Endothelial cell (in vitro differentiated cells): ENCODE data around the gene SLC1A6. TPM values are rescaled to one million over a fixed set of nuclear protein-coding genes. Genes with fewer than 3 reads are reported as not detected.

Experiments used
- DNase-seq: peaks from one replicate; pipeline ENCODE4 v3.0.0; 2021; ENCODE audit warnings: low spot score
- H3K27ac Mint-ChIP-seq: one replicate; pipeline ENCODE4 v1.8.0; 2021; ENCODE audit warnings: mixed read lengths, inconsistent platforms; ENCODE audit not compliant: unreplicated experiment
- H3K27me3 Mint-ChIP-seq: one replicate; pipeline ENCODE4 v1.8.0; 2021; ENCODE audit warnings: mild to moderate bottlenecking, moderate library complexity, mixed read lengths, inconsistent platforms; ENCODE audit not compliant: unreplicated experiment
- H3K36me3 Mint-ChIP-seq: one replicate; pipeline ENCODE4 v1.8.0; 2021; ENCODE audit warnings: mild to moderate bottlenecking, low read depth, mixed read lengths, inconsistent platforms; ENCODE audit not compliant: unreplicated experiment
- H3K4me1 Mint-ChIP-seq: one replicate; pipeline ENCODE4 v1.8.0; 2021; ENCODE audit warnings: mild to moderate bottlenecking, mixed read lengths, inconsistent platforms; ENCODE audit not compliant: unreplicated experiment
- H3K4me3 Mint-ChIP-seq: one replicate; pipeline ENCODE4 v1.8.0; 2021; ENCODE audit warnings: mild to moderate bottlenecking, mixed read lengths, inconsistent platforms; ENCODE audit not compliant: unreplicated experiment
- H3K9me3 Mint-ChIP-seq: one replicate; pipeline ENCODE4 v1.8.0; 2021; ENCODE audit warnings: mixed read lengths, inconsistent platforms; ENCODE audit not compliant: unreplicated experiment
- CTCF ChIP-seq: fragments of 200-600 bp; sonication (generic); IDR thresholded peaks from one replicate; pipeline ENCODE4 v1.5.0; 2021; ENCODE audit warnings: antibody characterized with exemption; ENCODE audit not compliant: unreplicated experiment
- total RNA-seq: library from RNA; stranded (reverse); fragmentation: NEBNext Ultra II Directional; extraction: Animal tissue kit (Norgen Biotek cat#: 25700); gene quantifications from one replicate; pipeline ENCODE4 v1.2.1, GENCODE V29; 2021; ENCODE audit not compliant: unreplicated experiment

Gene SLC1A6
- total RNA-seq, 1 donor from 2014 or later: 8.3 TPM

DNA sequence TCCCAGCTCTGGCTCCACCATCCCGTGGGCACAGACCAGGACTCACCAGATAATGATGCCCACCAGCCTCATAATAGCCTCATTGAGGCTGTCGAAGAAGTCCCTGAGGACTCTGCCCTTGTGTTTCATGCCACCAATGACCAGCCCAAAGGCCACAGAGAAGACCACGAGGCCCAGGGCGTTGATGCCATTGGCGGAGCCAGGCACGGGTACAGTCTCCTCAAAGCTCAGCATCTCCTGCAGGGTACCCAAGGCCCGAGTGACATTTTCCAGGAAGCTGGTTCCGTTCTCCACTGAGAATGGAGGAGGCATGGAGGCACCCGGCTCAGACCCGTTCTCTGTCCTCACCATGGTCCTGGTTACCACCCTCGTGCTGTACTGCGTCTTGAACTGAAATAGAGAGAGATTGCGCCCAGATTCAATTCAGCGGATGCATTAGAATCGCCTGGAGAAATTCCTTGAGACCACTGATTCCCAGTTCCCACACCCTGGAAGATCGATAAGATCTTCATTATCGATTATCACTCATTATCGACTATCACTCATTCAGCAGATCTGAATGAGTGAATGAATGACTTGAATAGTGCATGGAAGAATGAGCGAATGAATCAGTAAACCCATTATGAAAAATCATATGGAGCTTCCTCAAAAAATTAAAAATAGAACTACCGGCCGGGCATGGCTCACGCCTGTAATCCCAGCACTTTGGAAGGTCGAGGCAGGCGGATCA is 17.5 kb downstream of the SLC1A6 start:
- Mint-ChIP-seq H3K4me3 (no peak overlapping the region), H3K27ac (no peak overlapping the region), H3K27me3 (no peaks in the 10 kb centered on the region), H3K9me3 (peaks cover 11% of the 10 kb centered on the region), H3K36me3 (peaks cover 13% of the 10 kb centered on the region), H3K4me1 (no peaks in the 10 kb centered on the region)
- no peak for TF ChIP-seq CTCF
- no peak for DNase-seq

GRCh38 chr19:14959263-14959662 is 20.4 kb downstream of the SLC1A6 start:
- no peak overlapping the region for H3K4me3 Mint-ChIP-seq
- H3K27ac Mint-ChIP-seq: no peak overlapping the region
- no peak for TF ChIP-seq CTCF
- peaks cover 21% of the 10 kb centered on the region for H3K9me3 Mint-ChIP-seq
- DNase-seq: no peak
- H3K36me3 Mint-ChIP-seq: peaks cover 23% of the 10 kb centered on the region
- peaks cover 6% of the 10 kb centered on the region for H3K27me3 Mint-ChIP-seq
- H3K4me1 Mint-ChIP-seq: no peaks in the 10 kb centered on the region

GRCh38 chr19:14957464-14957863 is 22.2 kb downstream of the SLC1A6 start:
- H3K27me3 Mint-ChIP-seq: peaks cover 9% of the 10 kb centered on the region
- no peak overlapping the region for H3K4me3 Mint-ChIP-seq
- no peaks in the 10 kb centered on the region for H3K4me1 Mint-ChIP-seq
- no peak overlapping the region for H3K27ac Mint-ChIP-seq
- H3K9me3 Mint-ChIP-seq: peaks cover 21% of the 10 kb centered on the region
- TF ChIP-seq CTCF: no peak
- peaks cover 26% of the 10 kb centered on the region for H3K36me3 Mint-ChIP-seq
- no peak for DNase-seq

DNA sequence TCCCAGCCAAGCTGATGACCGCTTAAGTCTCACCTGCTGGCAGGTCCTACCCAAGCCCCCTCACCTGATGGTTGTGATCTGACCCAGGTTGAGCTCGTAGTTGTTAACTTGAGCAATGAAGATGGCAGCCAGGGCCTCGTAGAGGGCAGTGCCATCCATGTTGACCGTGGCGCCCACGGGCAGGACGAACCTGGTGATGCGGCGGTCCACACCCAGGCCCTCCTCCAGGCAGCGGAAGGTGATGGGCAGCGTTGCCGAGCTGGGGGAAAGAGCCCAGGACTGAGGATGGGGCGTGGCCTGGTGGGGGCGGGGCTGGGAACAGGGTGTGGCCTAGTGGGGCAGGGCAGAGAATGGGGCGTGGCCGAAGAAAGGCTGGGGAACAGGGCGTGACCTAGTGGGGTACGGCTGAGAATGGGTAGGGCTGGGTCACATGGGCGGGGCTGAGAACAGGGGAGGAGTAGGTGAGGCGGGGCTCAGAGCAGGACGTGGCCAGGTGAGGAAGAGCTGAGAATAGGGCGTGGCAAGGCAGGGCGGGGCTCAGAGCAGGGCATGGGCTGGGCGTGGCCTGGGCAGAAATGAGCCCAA is 25.5 kb downstream of the SLC1A6 start:
- no peaks in the 10 kb centered on the region for H3K4me1 Mint-ChIP-seq
- H3K4me3 Mint-ChIP-seq: no peak overlapping the region
- peaks cover 20% of the 10 kb centered on the region for H3K36me3 Mint-ChIP-seq
- peaks cover 16% of the 10 kb centered on the region for H3K9me3 Mint-ChIP-seq
- H3K27me3 Mint-ChIP-seq: peaks cover 9% of the 10 kb centered on the region
- no peak for TF ChIP-seq CTCF
- DNase-seq: no peak
- H3K27ac Mint-ChIP-seq: no peak overlapping the region

DNA sequence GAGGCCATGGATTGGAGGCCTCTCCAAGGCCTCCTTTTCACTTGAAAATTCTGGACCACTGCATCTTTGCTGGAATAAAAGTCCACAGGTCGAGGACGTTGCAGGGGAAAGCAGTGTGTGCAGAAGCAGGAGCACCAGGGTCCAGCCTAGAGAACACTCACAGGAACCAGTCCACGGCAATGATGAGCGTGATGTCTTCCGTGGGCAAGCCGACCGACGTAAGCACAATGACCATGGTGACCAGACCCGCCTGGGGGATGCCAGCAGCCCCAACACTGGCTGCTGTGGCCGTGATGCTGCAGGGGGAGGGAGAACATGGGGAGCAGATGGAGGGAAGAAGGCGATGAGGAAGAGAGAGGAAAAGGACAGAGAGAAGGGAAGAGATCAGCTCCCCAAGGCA is 26.9 kb downstream of the SLC1A6 start:
- Mint-ChIP-seq H3K9me3 (peaks cover 16% of the 10 kb centered on the region), H3K36me3 (peaks cover 20% of the 10 kb centered on the region), H3K4me3 (no peak overlapping the region), H3K4me1 (no peaks in the 10 kb centered on the region), H3K27ac (no peak overlapping the region), H3K27me3 (peaks cover 9% of the 10 kb centered on the region)
- no peak for DNase-seq
- TF ChIP-seq CTCF: no peak
